GM23248 (cell line): ENCODE results near the gene KRT39. TPM values are rescaled to one million over a fixed set of nuclear protein-coding genes. Genes with fewer than 3 reads are reported as not detected.
A peak's percentile ranks its signal among the peaks of the same experiment; 100 is the strongest.

ENCODE experiments used
- DNase-seq: peaks from one replicate; pipeline ENCODE4 v3.0.0-alpha.2; 2015
- H2AFZ ChIP-seq: fragments of 200-600 bp; sonication (generic); 2 replicates; pipeline ENCODE4 v1.6.1; 2016; ENCODE audit warnings: antibody characterized with exemption
- H3F3A ChIP-seq: fragments of 200-600 bp; sonication (generic); 2 replicates; pipeline ENCODE4 v1.6.1; 2016; ENCODE audit warnings: mild to moderate bottlenecking, antibody characterized with exemption, mixed run types; ENCODE audit not compliant: insufficient read depth
- H3K27ac ChIP-seq: fragments of 200-600 bp; sonication (generic); 2 replicates; pipeline ENCODE4 v1.5.1; 2016; ENCODE audit warnings: mild to moderate bottlenecking
- H3K27me3 ChIP-seq: fragments of 200-600 bp; sonication (generic); replicated peaks from 2 replicates; pipeline ENCODE4 v1.6.1; 2016; ENCODE audit warnings: mild to moderate bottlenecking; ENCODE audit not compliant: insufficient read depth
- H3K36me3 ChIP-seq: fragments of 200-600 bp; sonication (generic); 2 replicates; pipeline ENCODE4 v1.6.1; 2016; ENCODE audit warnings: low read depth, mild to moderate bottlenecking
- H3K4me1 ChIP-seq: fragments of 200-600 bp; sonication (generic); 2 replicates; pipeline ENCODE4 v1.6.1; 2016; ENCODE audit warnings: mild to moderate bottlenecking; ENCODE audit not compliant: insufficient read depth
- H3K4me2 ChIP-seq: fragments of 200-600 bp; sonication (generic); one replicate; pipeline ENCODE4 v1.6.1; 2016; ENCODE audit warnings: mild to moderate bottlenecking; ENCODE audit not compliant: unreplicated experiment
- H3K4me3 ChIP-seq: fragments of 200-600 bp; sonication (generic); 2 replicates; pipeline ENCODE4 v1.5.1; 2016; ENCODE audit warnings: mild to moderate bottlenecking
- H3K79me2 ChIP-seq: fragments of 200-600 bp; sonication (generic); 2 replicates; pipeline ENCODE4 v1.6.1; 2016; ENCODE audit warnings: mild to moderate bottlenecking; ENCODE audit not compliant: insufficient read depth
- H3K9ac ChIP-seq: fragments of 200-600 bp; sonication (generic); 2 replicates; pipeline ENCODE4 v1.6.1; 2016; ENCODE audit warnings: mild to moderate bottlenecking
- H3K9me2 ChIP-seq: fragments of 200-600 bp; sonication (generic); 2 replicates; pipeline ENCODE4 v1.6.1; 2016; ENCODE audit warnings: mixed run types, mild to moderate bottlenecking, moderate library complexity; ENCODE audit not compliant: insufficient read depth
- H3K9me3 ChIP-seq: fragments of 200-600 bp; sonication (generic); one replicate; pipeline ENCODE4 v1.6.1; 2017; ENCODE audit warnings: low read depth
- H4K20me1 ChIP-seq: fragments of 200-600 bp; sonication (generic); 2 replicates; pipeline ENCODE4 v1.6.0; 2016; ENCODE audit not compliant: insufficient read depth
- EZH2 ChIP-seq: fragments of 200-600 bp; sonication (generic); IDR thresholded peaks from 2 replicates; pipeline ENCODE4 v1.6.1; 2018; ENCODE audit warnings: antibody characterized with exemption, mild to moderate bottlenecking; ENCODE audit not compliant: insufficient read depth, poor library complexity, severe bottlenecking
- EZH2phosphoT487 ChIP-seq: fragments of 200-600 bp; sonication (generic); IDR thresholded peaks from 2 replicates; pipeline ENCODE4 v1.6.1; 2018; ENCODE audit warnings: antibody characterized with exemption, moderate library complexity, mild to moderate bottlenecking, low read depth; ENCODE audit not compliant: insufficient read depth
- WGBS, 2 experiments: methylation state at CpG; one replicate each; pipeline ENCODE4 v1.1.6; 2015 to 2017; ENCODE audit warnings: low lambda C conversion rate in 2 of 2, low coverage in 1 of 2; ENCODE audit errors: missing lambda C conversion rate in 2 of 2; 5-methylcytosine and 5-hydroxymethylcytosine counted together
- in situ Hi-C: fragments of 300-500 bp; cut with MboI; formaldehyde crosslinking; loops from 2 replicates; pipeline ENCODE4 v1.15.0; 2020
- polyA plus RNA-seq: library from polyadenylated mRNA; unstranded; fragments of >200 nt; fragmentation: Nextera tagmentation; extraction: Ambion mirVana; gene quantifications from 2 replicates; pipeline ENCODE4 v1.2.1, GENCODE V29; 2016
- total RNA-seq: library from RNA; depleted of rRNA; stranded (reverse); fragments of >200 nt; shearing (Covaris generic); gene quantifications from 2 replicates; pipeline ENCODE4 v1.2.3, GENCODE V29; 2014; rRNA removed

KRT39 gene
- not detected in 2 replicates for total RNA-seq
- polyA plus RNA-seq = not detected in 2 replicates

DNA sequence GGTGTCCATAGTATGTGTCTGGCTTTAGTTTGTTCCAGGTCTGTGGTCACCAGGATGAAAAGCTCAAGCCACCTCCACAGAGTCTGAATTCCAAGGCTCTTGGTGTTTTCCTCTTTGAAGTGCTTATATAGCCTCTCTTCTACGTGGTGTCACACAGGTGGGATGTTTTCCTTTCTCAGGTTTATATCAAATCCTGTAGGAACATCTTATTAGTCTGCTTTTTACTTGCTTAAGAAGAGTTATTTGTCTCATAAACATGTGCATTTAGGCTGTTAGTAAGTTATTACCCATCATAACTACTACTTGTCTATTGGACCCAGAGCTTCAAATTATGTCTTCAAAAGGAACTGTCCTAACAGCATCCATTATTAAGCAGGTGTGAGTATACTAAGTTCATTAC is at the start of gene KRT39:
Gene KRT39, minus strand, starts transcription at position 101 of the 400 bp plus-strand sequence. Its CDS starts 92 bp downstream, at position 9.
- no peak within 1 kb of the TSS for H3K27ac ChIP-seq
- H3K27me3 ChIP-seq = no peaks in the 10 kb centered on the region
- peak within 1 kb of the TSS; percentile 2; the same call in 1 of the 2 replicates for H2AFZ ChIP-seq
- H3K36me3 ChIP-seq = no peaks in the 10 kb centered on the region
- H3K4me3 ChIP-seq = no peak within 1 kb of the TSS
- 24 to 32% methylated on average over 1 of the region's 1 CpG for WGBS, 2 experiments
- no peaks in the 10 kb centered on the region for H4K20me1 ChIP-seq
- H3K4me1 ChIP-seq = no peaks in the 10 kb centered on the region
- no peaks in the 10 kb centered on the region for H3K9me3 ChIP-seq
- H3K9me2 ChIP-seq = no peaks in the 10 kb centered on the region
- in situ Hi-C loops = no loop called here
- no peak within 1 kb of the TSS for H3K9ac ChIP-seq
- DNase-seq = no peak
- no peak for TF ChIP-seq EZH2phosphoT487
- no peak for TF ChIP-seq EZH2
- H3F3A ChIP-seq = no peaks in the 10 kb centered on the region
- no peaks in the 10 kb centered on the region for H3K79me2 ChIP-seq
- H3K4me2 ChIP-seq = no peak within 1 kb of the TSS

DNA sequence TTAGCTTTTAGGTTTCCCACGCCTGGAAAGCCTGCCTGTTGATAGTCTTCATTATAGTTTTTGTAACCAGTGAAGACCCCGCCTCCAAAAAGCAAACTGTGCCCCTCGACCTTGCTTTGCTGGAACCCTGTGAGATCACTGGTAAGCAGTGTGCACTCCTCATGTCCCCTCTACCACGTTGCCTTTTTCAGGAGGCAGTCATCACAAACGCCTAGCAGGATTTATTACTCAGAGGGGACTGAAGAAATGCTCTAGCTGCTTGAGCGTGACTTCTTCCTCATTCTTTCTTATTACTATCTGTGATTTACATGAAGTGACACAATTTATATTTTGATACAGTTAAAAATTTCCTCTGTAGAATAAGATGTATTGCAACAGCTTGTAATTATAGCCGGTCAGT is 48.7 kb upstream of the KRT39 start:
- TF ChIP-seq EZH2phosphoT487 (no peak), EZH2 (no peak)
- no peaks in the 10 kb centered on the region for H4K20me1 ChIP-seq
- 74 to 78% methylated on average over 7 of the region's 7 CpGs for WGBS, 2 experiments
- no peaks in the 10 kb centered on the region for H3K79me2 ChIP-seq
- no peak for DNase-seq
- H3K9me3 ChIP-seq = no peaks in the 10 kb centered on the region
- peaks cover 28% of the 10 kb centered on the region for H3F3A ChIP-seq
- no peak overlapping the region for H3K9ac ChIP-seq
- no peaks in the 10 kb centered on the region for H3K27me3 ChIP-seq
- no peak overlapping the region for H3K27ac ChIP-seq
- H2AFZ ChIP-seq = no peak overlapping the region
- H3K4me3 ChIP-seq = no peak overlapping the region
- H3K9me2 ChIP-seq = no peaks in the 10 kb centered on the region
- no peak overlapping the region for H3K4me2 ChIP-seq
- H3K4me1 ChIP-seq = peaks cover 16% of the 10 kb centered on the region
- in situ Hi-C loops = no loop called here
- H3K36me3 ChIP-seq = no peaks in the 10 kb centered on the region

DNA sequence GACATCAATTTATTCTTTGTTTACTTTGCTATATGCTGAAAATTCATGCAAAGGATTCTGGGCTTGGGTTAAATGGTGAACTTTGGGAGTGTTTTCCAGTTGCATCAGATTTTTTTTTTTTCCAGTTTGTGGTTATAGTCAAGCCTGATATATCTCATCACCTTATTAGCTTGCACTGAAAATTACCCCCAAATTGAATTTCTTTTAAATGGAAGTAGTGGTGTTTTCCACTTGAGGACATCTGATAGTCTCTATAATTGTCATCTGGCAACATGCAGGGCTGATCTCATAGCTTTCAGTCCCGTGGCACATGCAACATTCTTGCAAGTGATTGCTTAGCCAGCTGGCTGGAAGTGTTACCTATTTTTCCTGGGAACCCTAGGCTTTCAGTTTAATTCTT is 46.9 kb upstream of the KRT39 start:
- Histone ChIP-seq H4K20me1 (no peaks in the 10 kb centered on the region), H3F3A (peaks cover 28% of the 10 kb centered on the region), H3K79me2 (no peaks in the 10 kb centered on the region), H3K9me3 (no peaks in the 10 kb centered on the region), H3K27ac (peak overlapping the region; percentile 60), H3K4me2 (peak overlapping the region; percentile 16), H2AFZ (no peak overlapping the region), H3K4me1 (peaks cover 16% of the 10 kb centered on the region), H3K9ac (no peak overlapping the region), H3K27me3 (no peaks in the 10 kb centered on the region), H3K9me2 (no peaks in the 10 kb centered on the region), H3K36me3 (no peaks in the 10 kb centered on the region), H3K4me3 (no peak overlapping the region)
- peak; percentile 79 for DNase-seq
- TF ChIP-seq EZH2 = no peak
- no peak for TF ChIP-seq EZH2phosphoT487
- 0 to 13% methylated on average over 1 of the region's 1 CpG for WGBS, 2 experiments
- in situ Hi-C loops = no loop called here

DNA sequence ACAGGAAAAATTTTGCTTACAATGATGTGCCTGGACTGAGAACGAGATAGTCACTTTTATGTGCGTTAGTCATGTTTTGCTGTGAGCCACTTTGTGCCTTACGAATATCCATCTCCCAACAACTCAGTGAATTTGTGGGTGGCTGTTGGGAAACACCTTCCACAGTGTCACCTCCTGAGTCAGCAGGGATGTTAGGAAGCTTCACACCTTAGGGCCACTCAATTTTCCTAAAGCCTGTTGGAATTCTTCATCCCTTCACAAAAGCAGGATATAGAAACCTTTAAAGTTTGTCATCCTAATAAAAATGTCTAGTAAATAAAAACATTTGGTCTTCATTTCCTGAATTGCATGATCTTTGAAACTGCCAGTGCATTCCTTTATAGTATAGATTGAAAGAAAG is 46.4 kb upstream of the KRT39 start:
- Histone ChIP-seq H3K9me3 (no peaks in the 10 kb centered on the region), H4K20me1 (no peaks in the 10 kb centered on the region), H2AFZ (peak overlapping the region; percentile 34), H3K79me2 (no peaks in the 10 kb centered on the region), H3K27me3 (no peaks in the 10 kb centered on the region), H3K4me3 (no peak overlapping the region), H3K27ac (peak overlapping the region; percentile 60), H3K9me2 (no peaks in the 10 kb centered on the region), H3K36me3 (no peaks in the 10 kb centered on the region), H3F3A (peaks cover 28% of the 10 kb centered on the region), H3K4me1 (peaks cover 16% of the 10 kb centered on the region), H3K9ac (no peak overlapping the region), H3K4me2 (peak overlapping the region; percentile 16)
- 8 to 10% methylated on average over 3 of the region's 3 CpGs for WGBS, 2 experiments
- in situ Hi-C loops = no loop called here
- TF ChIP-seq EZH2phosphoT487 (no peak), EZH2 (no peak)
- peak; percentile 81 for DNase-seq

DNA sequence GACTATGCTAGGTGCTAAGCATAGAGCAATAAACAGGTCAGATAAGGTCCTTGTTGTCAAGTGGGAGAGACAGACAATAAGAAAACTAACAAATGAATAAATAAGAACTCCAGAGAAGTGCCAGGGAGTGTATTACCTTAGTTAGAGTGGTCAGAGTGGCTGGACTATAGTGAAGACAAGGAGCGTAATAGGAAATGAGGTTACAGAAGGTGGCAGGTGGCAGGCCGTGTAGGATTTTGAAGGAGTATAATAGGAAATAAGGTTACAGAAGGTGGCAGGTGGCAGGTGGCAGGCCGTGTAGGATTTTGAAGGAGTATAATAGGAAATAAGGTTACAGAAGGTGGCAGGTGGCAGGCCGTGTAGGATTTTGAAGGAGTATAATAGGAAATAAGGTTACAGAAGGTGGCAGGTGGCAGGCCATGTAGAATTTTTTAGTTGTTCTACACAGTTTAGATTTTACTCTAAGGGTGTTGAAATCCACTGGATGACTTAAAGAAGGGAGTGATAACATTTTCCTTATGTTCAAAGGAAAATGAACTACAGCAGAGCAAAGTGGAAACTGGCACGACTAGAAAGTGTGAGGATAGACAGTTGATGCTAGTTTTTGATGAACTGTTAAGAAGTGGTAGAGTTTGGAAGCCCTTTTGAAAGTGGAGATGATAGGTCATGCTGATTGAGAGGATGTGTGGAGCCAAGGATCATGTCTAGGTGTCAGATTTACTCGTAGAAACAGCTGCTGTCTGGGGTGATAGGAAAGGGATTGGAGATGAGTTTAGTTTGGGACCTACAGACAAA is 45.8 kb upstream of the KRT39 start:
- Histone ChIP-seq H3K36me3 (no peaks in the 10 kb centered on the region), H3F3A (peaks cover 28% of the 10 kb centered on the region), H3K4me2 (peak overlapping the region; percentile 16), H3K79me2 (no peaks in the 10 kb centered on the region), H3K9ac (no peak overlapping the region), H3K9me2 (no peaks in the 10 kb centered on the region), H3K4me1 (peaks cover 16% of the 10 kb centered on the region), H3K27ac (peak overlapping the region; percentile 60), H2AFZ (peak overlapping the region; percentile 34), H4K20me1 (no peaks in the 10 kb centered on the region), H3K9me3 (no peaks in the 10 kb centered on the region), H3K4me3 (no peak overlapping the region), H3K27me3 (no peaks in the 10 kb centered on the region)
- no peak for DNase-seq
- in situ Hi-C loops = no loop called here
- TF ChIP-seq EZH2phosphoT487 = no peak
- no peak for TF ChIP-seq EZH2
- WGBS, 2 experiments = 90 to 91% methylated on average over 6 of the region's 6 CpGs
